ENCODE measurements around the gene ZBTB39.

DNA sequence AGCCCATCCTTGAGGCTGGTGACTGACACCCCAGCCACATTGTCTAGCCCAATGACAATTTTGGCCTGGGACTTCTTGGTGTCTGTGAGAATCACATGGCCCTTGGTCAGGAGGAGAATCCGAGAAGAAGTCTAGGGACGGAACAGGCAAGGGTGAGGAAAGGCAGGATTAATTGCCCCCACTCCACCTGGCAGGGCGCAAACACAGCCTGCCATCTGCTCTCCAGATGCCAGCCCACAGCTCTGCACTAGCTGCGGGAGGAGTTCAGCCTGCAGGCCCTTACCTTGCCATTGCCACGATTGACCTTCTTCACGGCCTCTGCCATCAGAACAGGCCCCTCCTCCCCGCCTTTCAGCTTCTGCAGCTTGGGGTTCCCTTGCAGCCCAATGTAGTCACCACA, 23.1 kb upstream of the ZBTB39 start:
- no peak for TF ChIP-seq CTCF (IDR thresholded peaks at IDR 0.05)
- no peak for TF ChIP-seq SIN3A (IDR thresholded peaks at IDR 0.05; ENCODE audit: borderline replicate concordance, insufficient read depth, low read depth, low read length)
- no peak for TF ChIP-seq POLR2AphosphoS5 (IDR thresholded peaks at IDR 0.05; ENCODE audit: low read depth, low read length)
- TF ChIP-seq REST (IDR thresholded peaks at IDR 0.05; ENCODE audit: insufficient read depth in 1 of 2, low read depth in 2 of 2, low read length in 1 of 2): no peak
- TF ChIP-seq TCF7L2 (IDR thresholded peaks at IDR 0.05; ENCODE audit: low read depth, low read length): no peak
